ENCODE measurements around the gene DNAJA2. TPM values are rescaled to one million over a fixed set of nuclear protein-coding genes. Genes with fewer than 3 reads are reported as not detected.

Gene DNAJA2
- total and polyA plus RNA-seq, 2 donors (not counting 3 experiments of a cell fraction or from before 2014, with no cell fraction given) = 6.4 to 61.4 TPM

GRCh38 chr16:46971271-46971670 is 2.2 kb downstream of the DNAJA2 start:
- Histone ChIP-seq H3K9me1 (replicated peaks; ENCODE audit: control insufficient read depth, extremely low read depth, insufficient read depth, low read length) (no peaks in the 10 kb centered on the region), H3K79me2 (ENCODE audit: control insufficient read depth, insufficient read depth, low read length) (peaks cover 47% of the 10 kb centered on the region), H3K4me3 (replicated peaks in 1 of 3; ENCODE audit: insufficient read depth in 1 of 3, low read depth in 1 of 3, low read length in 3 of 3) (no peak overlapping the region), H3K4me2 (ENCODE audit: insufficient read depth, low read length) (no peak overlapping the region), H3K36me3 (ENCODE audit: control insufficient read depth in 2 of 2, extremely low read depth in 1 of 2, insufficient read depth in 2 of 2, low read length in 2 of 2) (peaks cover 12 to 19% of the 10 kb centered on the region in 2 experiments), H2AFZ (ENCODE audit: low read depth, low read length) (no peak overlapping the region), H4K20me1 (replicated peaks; ENCODE audit: control insufficient read depth, extremely low read depth, insufficient read depth, low read length) (peaks cover 5% of the 10 kb centered on the region), H3K4me1 (ENCODE audit: control insufficient read depth, extremely low read depth, insufficient read depth, low read length) (peaks cover 19% of the 10 kb centered on the region), H3K9me3 (replicated peaks; ENCODE audit: control insufficient read depth, insufficient read depth, low read length) (no peaks in the 10 kb centered on the region), H3K27me3 (ENCODE audit: control insufficient read depth in 2 of 2, insufficient read depth in 2 of 2, low read length in 2 of 2) (no peaks in the 10 kb centered on the region), H3K27ac (ENCODE audit: insufficient read depth, low read depth, low read length) (no peak overlapping the region), H3K9ac (replicated peaks; ENCODE audit: extremely low read depth, insufficient read depth, low read length) (no peak overlapping the region)
- dilution Hi-C loops (cut with MboI; ENCODE audit: extremely low pct_ligation_motif_present, low sequenced_read_pairs) = no loop called here
- TF ChIP-seq POLR2AphosphoS5 (IDR thresholded peaks at IDR 0.05; ENCODE audit: insufficient read depth, low read depth, low read length) (no peak), POLR2A (IDR thresholded peaks at IDR 0.05; ENCODE audit: low read depth, low read length) (no peak), FOS (IDR thresholded peaks at IDR 0.05; ENCODE audit: borderline replicate concordance, insufficient read depth, low read length) (no peak), GATA2 (IDR thresholded peaks at IDR 0.05; ENCODE audit: insufficient read depth, insufficient read length, low read depth, low read length) (no peak), EZH2 (IDR thresholded peaks at IDR 0.05; ENCODE audit: borderline replicate concordance, low read depth, low read length, severe bottlenecking) (no peak), CTCF (IDR thresholded peaks at IDR 0.05; ENCODE audit: extremely low read depth in 1 of 2, insufficient read depth in 1 of 2, low read depth in 1 of 2, low read length in 2 of 2) (no peak), MYC (IDR thresholded peaks at IDR 0.05; ENCODE audit: low read depth, low read length) (no peak), JUN (IDR thresholded peaks at IDR 0.05; ENCODE audit: borderline replicate concordance, insufficient read depth, insufficient read length, low read depth) (no peak)
- TF ChIP-seq, protein P1, sequence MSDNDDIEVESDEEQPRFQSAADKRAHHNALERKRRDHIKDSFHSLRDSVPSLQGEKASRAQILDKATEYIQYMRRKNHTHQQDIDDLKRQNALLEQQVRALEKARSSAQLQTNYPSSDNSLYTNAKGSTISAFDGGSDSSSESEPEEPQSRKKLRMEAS (IDR thresholded peaks at IDR 0.05; ENCODE audit: insufficient read depth, insufficient read length) = no peak
- POLR2A ChIA-PET = interaction anchor here (0.6 to 0.7 kb wide), 2 partner anchors 16 to 662 kb away, joined by 3 to 6 read pairs; no protein-coding TSS in a partner anchor
- DNase-seq (ENCODE audit: low read depth, low spot score) (no peak), FAIRE-seq (no peak)
- intact Hi-C loops (cut with micrococcal nuclease) = loop anchor here (10.0 kb wide), 2 partner anchors 1194 to 1394 kb away; no protein-coding TSS in a partner anchor
- CTCF ChIA-PET = interaction anchor here (3.5 to 5.3 kb wide), 2 partner anchors 171 to 1193 kb away, joined by 16 to 31 read pairs; partner anchors contain the start of gene NETO2
- no TSS peak for BruUV-seq (replicated peaks)
